ENCODE measurements around the gene GNAS-AS1. TPM values are rescaled to one million over a fixed set of nuclear protein-coding genes. Genes with fewer than 3 reads are reported as not detected.

GNAS-AS1 gene
- total RNA-seq, 1 donor from 2014 or later: 4.9 TPM

DNA sequence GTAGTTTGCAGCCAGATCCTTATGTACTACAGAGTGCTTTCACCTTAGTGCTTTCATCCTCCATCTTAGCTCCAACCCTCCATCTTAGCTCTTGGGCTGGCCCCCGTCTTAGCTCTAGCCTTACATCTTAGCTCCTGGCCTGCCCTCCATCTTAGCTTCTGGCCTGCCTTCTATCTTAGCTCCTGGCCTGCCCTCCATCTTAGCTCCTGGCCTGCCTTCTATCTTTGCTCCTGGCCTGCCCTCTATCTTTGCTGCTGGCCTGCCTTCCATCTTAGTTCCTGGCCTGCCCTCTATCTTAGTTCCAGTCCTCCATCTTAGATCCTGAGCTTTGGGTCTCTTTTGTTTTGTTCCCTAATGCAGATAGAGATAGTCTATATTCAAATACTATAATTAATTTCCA, 23.8 kb upstream of the GNAS-AS1 start:
- TF ChIP-seq, protein P1, sequence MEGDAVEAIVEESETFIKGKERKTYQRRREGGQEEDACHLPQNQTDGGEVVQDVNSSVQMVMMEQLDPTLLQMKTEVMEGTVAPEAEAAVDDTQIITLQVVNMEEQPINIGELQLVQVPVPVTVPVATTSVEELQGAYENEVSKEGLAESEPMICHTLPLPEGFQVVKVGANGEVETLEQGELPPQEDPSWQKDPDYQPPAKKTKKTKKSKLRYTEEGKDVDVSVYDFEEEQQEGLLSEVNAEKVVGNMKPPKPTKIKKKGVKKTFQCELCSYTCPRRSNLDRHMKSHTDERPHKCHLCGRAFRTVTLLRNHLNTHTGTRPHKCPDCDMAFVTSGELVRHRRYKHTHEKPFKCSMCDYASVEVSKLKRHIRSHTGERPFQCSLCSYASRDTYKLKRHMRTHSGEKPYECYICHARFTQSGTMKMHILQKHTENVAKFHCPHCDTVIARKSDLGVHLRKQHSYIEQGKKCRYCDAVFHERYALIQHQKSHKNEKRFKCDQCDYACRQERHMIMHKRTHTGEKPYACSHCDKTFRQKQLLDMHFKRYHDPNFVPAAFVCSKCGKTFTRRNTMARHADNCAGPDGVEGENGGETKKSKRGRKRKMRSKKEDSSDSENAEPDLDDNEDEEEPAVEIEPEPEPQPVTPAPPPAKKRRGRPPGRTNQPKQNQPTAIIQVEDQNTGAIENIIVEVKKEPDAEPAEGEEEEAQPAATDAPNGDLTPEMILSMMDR (IDR thresholded peaks at IDR 0.05; ENCODE audit: unreplicated experiment): no peak
- no peak for DNase-seq (ENCODE audit: low spot score)
- H3K27ac Mint-ChIP-seq (ENCODE audit: unreplicated experiment): no peak overlapping the region
- peaks cover 3% of the 10 kb centered on the region for H3K27me3 Mint-ChIP-seq (ENCODE audit: unreplicated experiment)
- no peaks in the 10 kb centered on the region for H3K36me3 Mint-ChIP-seq (ENCODE audit: low read depth, unreplicated experiment)
- no peaks in the 10 kb centered on the region for H3K9me3 Mint-ChIP-seq (ENCODE audit: unreplicated experiment)
- H3K4me3 Mint-ChIP-seq (ENCODE audit: unreplicated experiment): no peak overlapping the region
- H3K4me1 Mint-ChIP-seq (ENCODE audit: unreplicated experiment): peaks cover 53% of the 10 kb centered on the region

DNA sequence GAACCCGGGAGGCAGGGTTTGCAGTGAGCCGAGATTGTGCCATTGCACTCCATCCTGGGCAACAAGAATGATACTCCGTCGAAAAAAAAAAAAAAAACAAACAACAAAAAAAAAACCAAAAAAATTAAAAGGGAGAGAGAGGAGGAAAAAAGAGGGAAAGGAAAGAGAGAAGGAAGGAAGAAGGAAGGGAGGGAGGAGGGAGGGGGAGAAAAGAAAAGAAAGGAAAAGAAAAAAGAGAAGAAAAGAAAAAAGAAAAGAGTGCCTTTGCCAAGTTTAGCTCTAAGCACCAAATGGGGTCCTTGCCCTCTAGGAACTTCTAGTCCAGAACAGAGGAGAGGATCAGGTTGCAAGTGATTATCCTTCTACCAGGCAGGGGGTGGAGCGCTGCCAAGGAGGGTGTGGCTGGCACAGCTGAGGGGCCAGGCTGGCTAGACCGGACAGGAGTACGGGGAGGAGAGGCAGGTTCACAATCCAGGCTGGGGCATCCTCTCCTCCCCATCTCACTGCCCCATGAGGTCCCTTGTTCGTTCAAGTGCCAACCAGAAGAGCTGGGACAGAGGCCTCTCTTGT, 20.9 kb upstream of the GNAS-AS1 start:
- DNase-seq (ENCODE audit: low spot score): no peak
- no peaks in the 10 kb centered on the region for H3K9me3 Mint-ChIP-seq (ENCODE audit: unreplicated experiment)
- TF ChIP-seq, protein P1 (IDR thresholded peaks at IDR 0.05; ENCODE audit: unreplicated experiment): no peak
- no peak overlapping the region for H3K27ac Mint-ChIP-seq (ENCODE audit: unreplicated experiment)
- H3K36me3 Mint-ChIP-seq (ENCODE audit: low read depth, unreplicated experiment): no peaks in the 10 kb centered on the region
- no peak overlapping the region for H3K4me3 Mint-ChIP-seq (ENCODE audit: unreplicated experiment)
- peaks cover 3% of the 10 kb centered on the region for H3K27me3 Mint-ChIP-seq (ENCODE audit: unreplicated experiment)
- peaks cover 33% of the 10 kb centered on the region for H3K4me1 Mint-ChIP-seq (ENCODE audit: unreplicated experiment)

DNA sequence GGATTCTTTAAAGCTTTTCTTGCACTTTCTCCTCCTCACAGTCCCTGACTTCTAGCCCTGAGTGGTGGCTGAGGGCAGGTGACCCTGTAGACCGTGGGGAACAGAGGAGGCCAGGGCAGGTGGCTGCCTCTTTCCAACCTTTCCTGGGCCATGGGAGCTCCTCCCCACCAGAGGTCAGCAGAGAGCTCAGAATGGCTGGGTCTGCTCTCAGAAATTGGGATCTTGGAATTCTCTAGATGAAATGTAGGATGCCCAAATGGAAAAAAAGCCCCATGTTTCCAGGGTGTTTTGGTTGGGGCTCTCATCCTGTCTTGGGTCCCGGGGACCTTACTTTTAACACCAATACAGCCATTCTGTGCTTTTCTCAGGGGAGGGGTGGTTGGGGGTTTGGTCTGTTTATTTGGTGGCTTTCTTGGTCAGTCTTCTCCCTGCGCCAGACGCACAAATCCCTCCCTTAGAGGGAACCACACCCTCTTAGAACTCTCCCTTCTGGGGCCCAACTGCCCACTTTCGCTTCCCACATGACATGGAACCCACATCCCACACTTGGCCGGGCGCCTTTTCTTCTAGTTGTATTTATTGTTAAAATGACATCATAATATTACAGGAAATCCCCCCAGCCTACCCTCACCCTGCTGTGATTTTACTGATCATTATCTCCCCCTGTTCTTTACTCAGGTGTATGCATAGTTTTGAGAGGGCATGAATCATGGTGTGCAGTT, 19.8 kb upstream of the GNAS-AS1 start:
- no peak overlapping the region for H3K27ac Mint-ChIP-seq (ENCODE audit: unreplicated experiment)
- H3K36me3 Mint-ChIP-seq (ENCODE audit: low read depth, unreplicated experiment): no peaks in the 10 kb centered on the region
- DNase-seq (ENCODE audit: low spot score): peak; percentile 87
- no peak overlapping the region for H3K4me3 Mint-ChIP-seq (ENCODE audit: unreplicated experiment)
- peaks cover 3% of the 10 kb centered on the region for H3K27me3 Mint-ChIP-seq (ENCODE audit: unreplicated experiment)
- peaks cover 29% of the 10 kb centered on the region for H3K4me1 Mint-ChIP-seq (ENCODE audit: unreplicated experiment)
- TF ChIP-seq, protein P1 (IDR thresholded peaks at IDR 0.05; ENCODE audit: unreplicated experiment): peak; percentile 83
- H3K9me3 Mint-ChIP-seq (ENCODE audit: unreplicated experiment): no peaks in the 10 kb centered on the region

DNA sequence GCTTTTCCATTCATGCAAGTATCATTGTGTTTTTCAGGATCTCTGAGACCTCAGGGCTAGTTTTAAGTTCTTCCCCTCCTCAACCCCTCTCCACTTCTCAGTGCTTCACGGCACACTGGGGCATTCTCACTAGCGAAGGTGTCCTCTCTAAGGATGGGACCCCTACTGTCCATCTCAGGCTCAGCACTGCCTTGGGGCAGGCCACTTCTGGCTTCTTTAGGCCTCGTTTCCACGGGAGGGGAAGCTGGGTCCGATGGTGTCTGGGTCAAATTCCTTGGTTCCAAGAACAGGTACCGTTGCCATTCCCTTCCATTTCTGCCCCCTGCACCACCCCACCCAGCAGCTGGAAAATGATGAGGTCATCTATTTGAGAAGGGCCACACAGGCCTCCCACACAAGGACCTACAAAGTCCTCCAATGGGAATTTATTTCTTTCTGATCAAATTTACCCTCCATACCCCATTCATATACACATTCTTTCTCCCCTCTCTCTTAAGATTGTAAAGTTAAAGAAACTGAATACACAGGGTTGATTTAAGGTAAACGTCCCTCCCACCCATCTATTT, 19.0 kb upstream of the GNAS-AS1 start:
- peaks cover 3% of the 10 kb centered on the region for H3K27me3 Mint-ChIP-seq (ENCODE audit: unreplicated experiment)
- H3K4me1 Mint-ChIP-seq (ENCODE audit: unreplicated experiment): peaks cover 27% of the 10 kb centered on the region
- no peaks in the 10 kb centered on the region for H3K36me3 Mint-ChIP-seq (ENCODE audit: low read depth, unreplicated experiment)
- no peak for DNase-seq (ENCODE audit: low spot score)
- H3K27ac Mint-ChIP-seq (ENCODE audit: unreplicated experiment): no peak overlapping the region
- no peak overlapping the region for H3K4me3 Mint-ChIP-seq (ENCODE audit: unreplicated experiment)
- H3K9me3 Mint-ChIP-seq (ENCODE audit: unreplicated experiment): no peaks in the 10 kb centered on the region
- TF ChIP-seq, protein P1 (IDR thresholded peaks at IDR 0.05; ENCODE audit: unreplicated experiment): no peak

DNA sequence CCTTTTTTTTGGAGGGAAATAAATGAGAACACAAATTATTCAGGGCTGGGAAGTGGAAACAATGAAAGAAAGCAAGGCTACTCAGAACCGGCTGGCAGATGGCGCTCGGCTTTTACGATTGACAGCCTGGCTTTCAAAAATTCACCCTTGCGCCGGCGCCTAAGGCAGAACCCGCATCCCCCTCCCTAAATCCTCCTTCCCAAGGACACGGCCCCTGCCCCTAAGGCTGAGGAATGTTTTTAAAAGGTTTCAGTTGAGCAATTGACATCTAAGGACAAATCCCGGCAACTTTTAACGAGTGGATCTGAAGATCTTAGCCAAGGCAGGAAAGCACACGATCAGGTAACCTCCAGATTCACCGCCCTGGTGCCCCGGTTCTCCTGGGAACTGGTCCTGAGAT, 18.1 kb upstream of the GNAS-AS1 start:
- DNase-seq (ENCODE audit: low spot score): no peak

More for the DNA sequence above, 18.1 kb upstream of the GNAS-AS1 start:
- Mint-ChIP-seq H3K4me3 (ENCODE audit: unreplicated experiment) (no peak overlapping the region), H3K27me3 (ENCODE audit: unreplicated experiment) (no peaks in the 10 kb centered on the region), H3K36me3 (ENCODE audit: low read depth, unreplicated experiment) (no peaks in the 10 kb centered on the region), H3K27ac (ENCODE audit: unreplicated experiment) (no peak overlapping the region), H3K9me3 (ENCODE audit: unreplicated experiment) (no peaks in the 10 kb centered on the region), H3K4me1 (ENCODE audit: unreplicated experiment) (peaks cover 24% of the 10 kb centered on the region)
- TF ChIP-seq, protein P1 (IDR thresholded peaks at IDR 0.05; ENCODE audit: unreplicated experiment): no peak
